ENCODE results near the gene MEIS2.

GRCh38 chr15:37008205-37008604 is 92.1 kb downstream of the MEIS2 start:
- no peak for TF ChIP-seq POLR2A (IDR thresholded peaks at IDR 0.05)
- TF ChIP-seq CTCF (IDR thresholded peaks at IDR 0.05) = no peak

Measured in vagina (tissue), 2 donors.